T-cell (primary cell): Measurements from ENCODE around the gene EXOSC2. TPM values are rescaled to one million over a fixed set of nuclear protein-coding genes. Genes with fewer than 3 reads are reported as not detected.

Source experiments
- ATAC-seq, 4 experiments: fragments of 200-7000 bp in 3 of 4; fragments of 150-1000 bp in 1 of 4; cut with Tn5 transposase; replicated peaks in 1 of 4; 1 replicate in 3 of 4; 2 replicates in 1 of 4; pipeline ENCODE4 v1.10.0; 2021; ENCODE audit warnings: moderate library complexity in 3 of 4, mild to moderate bottlenecking in 2 of 4, moderate number of reproducible peaks in 1 of 4
- CTCF ChIA-PET, 2 donors: fragments of 300-600 bp; sonication (Branson Sonifier 250); formaldehyde crosslinking; loops; one replicate each; lab custom pipeline; 2022; ENCODE audit warnings: antibody characterized with exemption in 2 of 2; lab: Charles Lee
- POLR2A ChIA-PET, 2 donors: fragments of 300-600 bp; sonication (Branson Sonifier 250); formaldehyde crosslinking; loops; one replicate each; lab custom pipeline; 2022; ENCODE audit warnings: antibody characterized with exemption in 2 of 2; lab: Charles Lee
- DNase-seq, 35 experiments: peaks; one replicate each; pipeline versions ENCODE4 v3.0.0 to v3.0.0-alpha.2; 2013 to 2023
- H3K27ac ChIP-seq: one replicate; pipeline ENCODE4 v1.5.1; 2013; ENCODE audit warnings: low read length
- H3K27me3 ChIP-seq, 2 experiments: replicated peaks in 1 of 2; 1 replicate in 1 of 2; 2 replicates in 1 of 2; pipeline versions ENCODE4 v1.6.1 to v1.7.0; 2013; ENCODE audit warnings: low read length in 1 of 2, mixed read lengths in 1 of 2; ENCODE audit not compliant: control insufficient read depth in 2 of 2, insufficient read depth in 2 of 2; ENCODE audit errors: extremely low read depth in 1 of 2
- H3K36me3 ChIP-seq, 2 donors: 1 replicate in 1 of 2; 2 replicates in 1 of 2; pipeline versions ENCODE4 v1.6.1 to v1.7.0; 2013; ENCODE audit warnings: low read length in 1 of 2; ENCODE audit not compliant: control insufficient read depth in 2 of 2, insufficient read depth in 1 of 2; ENCODE audit errors: extremely low read depth in 1 of 2
- H3K4me1 ChIP-seq, 2 experiments: 1 replicate in 1 of 2; 2 replicates in 1 of 2; pipeline versions ENCODE4 v1.6.1 to v1.7.0; 2013; ENCODE audit warnings: low read length in 2 of 2, mixed read lengths in 1 of 2; ENCODE audit not compliant: insufficient read depth in 2 of 2, control insufficient read depth in 1 of 2; ENCODE audit errors: extremely low read depth in 1 of 2
- H3K4me3 ChIP-seq, 2 donors: 1 replicate in 1 of 2; 2 replicates in 1 of 2; pipeline versions ENCODE4 v1.5.1 to v1.7.0; 2013; ENCODE audit warnings: mild to moderate bottlenecking in 2 of 2, low read length in 1 of 2, moderate library complexity in 1 of 2; ENCODE audit not compliant: control insufficient read depth in 1 of 2; ENCODE audit errors: extremely low read depth in 1 of 2
- H3K9me3 ChIP-seq: 2 replicates; pipeline ENCODE4 v1.7.0; 2013
- H3K27ac Mint-ChIP-seq, 2 donors: one replicate each; pipeline ENCODE4 v1.8.0; 2020 to 2021; ENCODE audit warnings: mild to moderate bottlenecking in 2 of 2, mixed read lengths in 2 of 2
- H3K27me3 Mint-ChIP-seq, 2 donors: one replicate each; pipeline ENCODE4 v1.8.0; 2021 to 2022; ENCODE audit warnings: mixed read lengths in 2 of 2
- H3K36me3 Mint-ChIP-seq: one replicate; pipeline ENCODE4 v1.8.0; 2021; ENCODE audit warnings: mixed read lengths
- H3K4me1 Mint-ChIP-seq, 3 donors: one replicate each; pipeline ENCODE4 v1.8.0; 2020 to 2022; ENCODE audit warnings: mixed read lengths in 3 of 3, mild to moderate bottlenecking in 1 of 3
- H3K4me3 Mint-ChIP-seq, 3 donors: one replicate each; pipeline ENCODE4 v1.8.0; 2020 to 2022; ENCODE audit warnings: mild to moderate bottlenecking in 3 of 3, mixed read lengths in 3 of 3, moderate library complexity in 3 of 3
- H3K9me3 Mint-ChIP-seq, 3 donors: one replicate each; pipeline ENCODE4 v1.8.0; 2020 to 2022; ENCODE audit warnings: mixed read lengths in 3 of 3
- WGBS: methylation state at CpG from one replicate; pipeline ENCODE4 v1.1.5; 2013; ENCODE audit warnings: missing lambda C conversion rate; ENCODE audit not compliant: insufficient coverage; 5-methylcytosine and 5-hydroxymethylcytosine counted together
- total RNA-seq, 35 experiments: library from RNA in 6 of 35; stranded (reverse) in 6 of 35; fragments of 120-200 nt in 1 of 35; gene quantifications; one replicate each; pipeline versions ENCODE4 v1.2.1 to v1.2.4 and lab custom pipeline; 2013 to 2026

EXOSC2 gene
- total RNA-seq, 5 donors from 2014 or later (not counting 1 experiment from before 2014, with no cell fraction given) = 49.1 to 59.1 (median 52.1) TPM

DNA sequence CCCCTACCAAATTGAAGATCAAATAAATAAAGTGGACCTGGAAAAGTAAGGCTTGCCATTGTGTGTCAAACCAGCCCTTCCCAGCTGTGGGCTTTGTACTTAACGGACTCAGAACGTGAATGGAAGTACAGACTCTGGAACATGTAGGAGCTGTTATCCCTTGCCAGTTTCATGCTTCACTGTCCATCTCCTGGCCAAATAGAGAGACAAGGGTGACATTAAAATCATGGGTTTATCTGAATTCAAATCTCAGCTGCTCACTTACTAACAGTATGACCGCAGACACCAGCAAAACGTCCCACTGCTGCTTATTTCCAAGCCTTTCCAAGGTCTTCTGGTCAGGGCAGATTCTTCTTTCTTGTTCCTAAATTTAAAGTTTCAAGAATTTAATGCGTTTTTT lies 52.2 kb downstream of the EXOSC2 start:
- Histone ChIP-seq H3K4me1 (no peaks in the 10 kb centered on the region), H3K27me3 (no peaks in the 10 kb centered on the region), H3K4me3 (no peak overlapping the region), H3K9me3 (no peaks in the 10 kb centered on the region), H3K36me3 (no peaks in the 10 kb centered on the region), H3K27ac (no peak overlapping the region)
- H3K4me1 Mint-ChIP-seq = peaks cover 0 to 17% (median 14%) of the 10 kb centered on the region in 3 donors
- H3K9me3 Mint-ChIP-seq = peaks cover 0 to 3% (median 0%) of the 10 kb centered on the region in 3 donors
- no CpG with 5 or more reads among the region's 5 CpGs for WGBS
- no peak overlapping the region for H3K27ac Mint-ChIP-seq
- no peak for DNase-seq
- peaks cover 8% of the 10 kb centered on the region for H3K36me3 Mint-ChIP-seq
- ATAC-seq = no peak
- H3K27me3 Mint-ChIP-seq = no peaks in the 10 kb centered on the region
- no peak overlapping the region for H3K4me3 Mint-ChIP-seq
- ChIA-PET POLR2A (interaction anchor here in 1 of 2 donors (0.7 kb wide), 1 partner anchor 11 kb away, joined by 3 read pairs; no protein-coding TSS in a partner anchor), CTCF (no interaction called here)

DNA sequence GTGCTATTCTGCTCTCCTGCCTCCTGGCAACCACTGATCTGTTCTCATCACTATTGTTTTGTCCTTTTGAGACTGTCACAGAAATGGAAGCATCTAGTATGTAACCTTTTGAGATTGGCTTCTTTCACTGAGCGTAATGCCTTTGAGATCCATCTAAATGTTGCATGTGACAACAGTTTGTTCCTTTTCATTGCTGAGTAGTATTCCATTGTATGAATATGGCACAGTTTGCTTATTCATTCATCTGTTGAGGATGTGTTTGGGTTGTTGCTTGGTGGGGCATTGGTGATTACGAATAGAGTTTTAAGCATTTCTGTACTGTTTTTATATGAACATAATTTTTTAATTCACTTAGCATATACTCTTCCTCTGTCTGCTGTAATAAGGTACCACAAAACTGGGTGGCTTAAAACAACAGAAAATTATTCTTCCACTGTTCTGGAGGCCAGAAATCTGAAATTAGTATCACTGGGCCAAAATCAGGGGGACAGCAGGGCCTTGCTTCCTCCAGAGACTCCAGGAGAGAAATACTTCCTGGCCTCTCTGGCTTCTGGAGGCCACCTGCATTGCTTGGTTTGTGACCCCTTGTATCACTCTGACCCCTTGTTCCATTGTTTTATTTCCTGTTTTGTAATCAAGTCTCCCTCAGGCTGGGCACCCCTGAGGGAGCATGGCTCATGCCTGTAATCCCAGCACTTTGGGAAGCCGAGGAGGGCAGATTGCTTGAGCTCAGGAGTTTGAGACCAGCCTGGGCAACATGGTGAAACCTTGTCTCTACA lies 53.0 kb downstream of the EXOSC2 start:
- peaks cover 0 to 3% (median 0%) of the 10 kb centered on the region in 3 donors for H3K9me3 Mint-ChIP-seq
- Histone ChIP-seq H3K27ac (no peak overlapping the region), H3K9me3 (no peaks in the 10 kb centered on the region), H3K36me3 (no peaks in the 10 kb centered on the region), H3K4me3 (no peak overlapping the region), H3K27me3 (no peaks in the 10 kb centered on the region), H3K4me1 (no peaks in the 10 kb centered on the region)
- no peaks in the 10 kb centered on the region for H3K27me3 Mint-ChIP-seq
- ATAC-seq (no peak), DNase-seq (no peak)
- H3K4me3 Mint-ChIP-seq = no peak overlapping the region
- H3K4me1 Mint-ChIP-seq = peaks cover 0 to 15% (median 14%) of the 10 kb centered on the region in 3 donors
- ChIA-PET CTCF (no interaction called here), POLR2A (no interaction called here)
- 100% methylated on average over 1 of the region's 3 CpGs for WGBS
- H3K36me3 Mint-ChIP-seq = peaks cover 6% of the 10 kb centered on the region
- H3K27ac Mint-ChIP-seq = no peak overlapping the region

DNA sequence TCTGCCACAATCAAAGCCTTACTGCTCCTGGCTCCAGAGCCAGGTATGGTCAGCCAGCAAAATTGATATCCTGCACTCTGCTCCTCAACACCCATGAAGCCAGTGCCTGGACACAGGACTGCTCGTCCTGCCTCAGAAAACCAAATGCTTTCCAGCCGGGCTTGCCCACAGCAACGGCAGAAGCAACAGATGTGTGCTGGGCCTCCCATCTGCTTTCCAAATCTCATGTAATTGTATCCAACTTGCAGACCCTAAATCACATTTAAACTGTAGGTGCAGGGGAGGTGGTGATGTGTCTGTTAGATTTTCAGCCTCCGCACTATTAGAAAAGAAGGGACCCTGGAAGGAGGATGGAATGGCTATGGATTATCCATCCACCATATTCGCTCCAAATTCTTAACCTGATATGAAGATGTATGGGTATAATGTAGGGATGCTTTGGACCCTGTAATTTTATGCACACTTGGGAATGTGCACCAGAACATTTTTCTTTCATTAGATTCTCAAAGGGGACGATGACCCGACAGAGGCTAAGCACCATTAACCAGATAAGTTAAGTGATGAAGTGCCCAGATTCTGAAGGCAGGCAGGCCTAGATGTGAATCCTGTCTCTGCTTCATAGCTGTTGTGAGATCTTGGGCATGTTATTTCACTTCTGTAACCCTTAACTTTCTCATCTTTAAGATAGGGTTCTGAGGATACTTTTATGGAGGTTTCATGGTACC lies 58.2 kb downstream of the EXOSC2 start:
- DNase-seq = no peak
- Mint-ChIP-seq H3K36me3 (peaks cover 5% of the 10 kb centered on the region), H3K4me3 (no peak overlapping the region), H3K27ac (no peak overlapping the region), H3K27me3 (no peaks in the 10 kb centered on the region), H3K9me3 (no peaks in the 10 kb centered on the region), H3K4me1 (peaks cover 17 to 20% (median 19%) of the 10 kb centered on the region in 3 donors)
- H3K4me3 ChIP-seq = no peak overlapping the region
- no peak for ATAC-seq
- no peak overlapping the region for H3K27ac ChIP-seq
- H3K4me1 ChIP-seq = no peaks in the 10 kb centered on the region
- POLR2A ChIA-PET = no interaction called here
- no peaks in the 10 kb centered on the region for H3K27me3 ChIP-seq
- H3K36me3 ChIP-seq = no peaks in the 10 kb centered on the region
- 100% methylated on average over 2 of the region's 7 CpGs for WGBS
- no peaks in the 10 kb centered on the region for H3K9me3 ChIP-seq
- CTCF ChIA-PET = interaction anchor here in 1 of 2 donors (0.7 kb wide), 1 partner anchor 28 kb away, joined by 3 read pairs; no protein-coding TSS in a partner anchor

Other genes with a start within 250 kb of the EXOSC2 start
- gene ASS1, start 248.8 kb upstream of the EXOSC2 start, total RNA-seq = 1 to 10 TPM in 2 of 5 donors, under 1 TPM in 1, not detected in 2; 0.92 to 2.1 (median 1.2) TPM
- gene FUBP3, start 114.2 kb upstream of the EXOSC2 start, total RNA-seq = 10 to 100 TPM; 34.2 to 44.7 (median 41.9) TPM
- under 1 TPM in 3 of 5 donors, not detected in 2; 0.13 to 0.19 (median 0.16) TPM for gene PRDM12, start 29.2 kb upstream of the EXOSC2 start, total RNA-seq
- gene ABL1, start 141.5 kb downstream of the EXOSC2 start, total RNA-seq = 10 to 100 TPM; 33.3 to 40.0 (median 37.7) TPM
- not detected for gene QRFP, start 203.0 kb downstream of the EXOSC2 start, total RNA-seq
- gene FIBCD1, start 245.5 kb downstream of the EXOSC2 start, total RNA-seq = not detected